ENCODE data around the gene CDYL2.

Gene CDYL2

DNA sequence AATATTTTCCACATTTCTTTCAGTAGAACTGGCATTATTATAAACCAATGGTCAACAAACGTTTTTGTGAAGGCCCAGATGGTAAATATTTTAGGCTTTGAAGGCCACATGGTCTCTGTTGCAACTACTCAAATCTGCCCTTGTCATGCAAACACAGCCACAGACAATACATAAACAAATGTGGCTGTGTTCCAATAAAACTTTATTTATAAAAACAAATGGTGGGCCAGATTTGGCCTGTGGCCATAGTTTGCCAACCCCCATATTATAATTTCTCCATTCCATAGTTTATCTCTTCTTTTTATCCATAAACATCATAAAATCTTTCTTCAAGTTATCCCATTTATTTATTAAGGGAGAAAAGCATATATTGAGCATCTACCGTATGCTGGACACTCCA, 98.8 kb downstream of the CDYL2 start:
- no peaks in the 10 kb centered on the region for H3K79me2 ChIP-seq (ENCODE audit: control insufficient read depth, low read length)
- H4K20me1 ChIP-seq (ENCODE audit: control insufficient read depth, insufficient read depth, low read depth, low read length), result no peaks in the 10 kb centered on the region
- no peaks in the 10 kb centered on the region for H3K9me2 ChIP-seq (replicated peaks; ENCODE audit: control insufficient read depth, low read length)
- H3K9me3 ChIP-seq (ENCODE audit: control insufficient read depth, insufficient read depth, low read length), result peaks cover 6% of the 10 kb centered on the region; the same call in 1 of the 2 replicates
- TF ChIP-seq EZH2phosphoT487 (IDR thresholded peaks at IDR 0.05; ENCODE audit: borderline replicate concordance, low read length), result no peak
- no peak for TF ChIP-seq CTCF (IDR thresholded peaks at IDR 0.05; ENCODE audit: low read depth, low read length, poor library complexity, severe bottlenecking)
- H3K27ac ChIP-seq (ENCODE audit: low read depth, low read length), result no peak overlapping the region
- H3K4me1 ChIP-seq (ENCODE audit: control insufficient read depth, low read length), result peaks cover 9% of the 10 kb centered on the region
- no peak overlapping the region for H3K4me2 ChIP-seq (ENCODE audit: low read length)
- no peaks in the 10 kb centered on the region for H3K36me3 ChIP-seq (ENCODE audit: control insufficient read depth, low read length)
- no peak overlapping the region for H3K4me3 ChIP-seq (ENCODE audit: low read length)
- no peaks in the 10 kb centered on the region for H3F3A ChIP-seq (ENCODE audit: control insufficient read depth, insufficient read depth)
- H3K27me3 ChIP-seq (ENCODE audit: control insufficient read depth, low read length), result no peaks in the 10 kb centered on the region

DNA sequence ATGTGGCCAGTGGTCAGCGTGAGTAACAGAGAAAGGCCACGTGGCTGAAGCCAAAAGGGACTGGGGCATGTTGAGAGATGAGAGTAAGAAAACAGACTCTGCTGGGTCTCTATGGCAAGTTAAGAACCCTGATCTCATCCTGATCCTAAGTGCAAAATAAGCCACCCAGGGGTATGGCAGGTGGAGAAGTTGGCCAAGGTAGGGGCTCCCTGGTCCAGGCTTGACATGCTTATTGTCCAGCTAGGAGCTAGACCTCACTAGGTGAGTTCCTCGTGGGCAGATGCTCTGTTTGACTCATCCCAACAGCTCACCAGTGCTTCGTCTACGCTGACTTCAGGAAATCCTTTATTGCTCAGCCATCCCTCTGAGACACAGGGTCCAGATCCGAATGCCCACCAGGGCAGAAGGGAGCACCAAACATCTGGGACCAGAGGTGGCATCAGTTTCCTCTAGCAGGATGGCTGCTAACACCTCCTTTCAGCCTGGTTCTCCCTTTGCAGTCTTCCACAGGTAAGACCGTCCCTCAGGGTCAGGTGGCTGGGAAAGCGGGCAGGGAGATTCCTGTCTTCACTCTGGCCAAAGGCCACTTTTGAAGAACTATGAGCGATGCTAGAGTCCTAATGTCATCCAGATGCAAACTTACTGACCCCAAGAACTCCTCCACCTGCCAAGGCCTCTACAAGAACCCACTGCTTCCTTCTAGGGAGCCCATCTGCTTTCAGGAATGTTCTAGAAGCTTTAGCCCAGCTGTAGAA, 99.5 kb downstream of the CDYL2 start:
- Histone ChIP-seq H3K79me2 (ENCODE audit: control insufficient read depth, low read length) (no peaks in the 10 kb centered on the region), H3K4me1 (ENCODE audit: control insufficient read depth, low read length) (peaks cover 3% of the 10 kb centered on the region; the same call in 1 of the 2 replicates)

DNA sequence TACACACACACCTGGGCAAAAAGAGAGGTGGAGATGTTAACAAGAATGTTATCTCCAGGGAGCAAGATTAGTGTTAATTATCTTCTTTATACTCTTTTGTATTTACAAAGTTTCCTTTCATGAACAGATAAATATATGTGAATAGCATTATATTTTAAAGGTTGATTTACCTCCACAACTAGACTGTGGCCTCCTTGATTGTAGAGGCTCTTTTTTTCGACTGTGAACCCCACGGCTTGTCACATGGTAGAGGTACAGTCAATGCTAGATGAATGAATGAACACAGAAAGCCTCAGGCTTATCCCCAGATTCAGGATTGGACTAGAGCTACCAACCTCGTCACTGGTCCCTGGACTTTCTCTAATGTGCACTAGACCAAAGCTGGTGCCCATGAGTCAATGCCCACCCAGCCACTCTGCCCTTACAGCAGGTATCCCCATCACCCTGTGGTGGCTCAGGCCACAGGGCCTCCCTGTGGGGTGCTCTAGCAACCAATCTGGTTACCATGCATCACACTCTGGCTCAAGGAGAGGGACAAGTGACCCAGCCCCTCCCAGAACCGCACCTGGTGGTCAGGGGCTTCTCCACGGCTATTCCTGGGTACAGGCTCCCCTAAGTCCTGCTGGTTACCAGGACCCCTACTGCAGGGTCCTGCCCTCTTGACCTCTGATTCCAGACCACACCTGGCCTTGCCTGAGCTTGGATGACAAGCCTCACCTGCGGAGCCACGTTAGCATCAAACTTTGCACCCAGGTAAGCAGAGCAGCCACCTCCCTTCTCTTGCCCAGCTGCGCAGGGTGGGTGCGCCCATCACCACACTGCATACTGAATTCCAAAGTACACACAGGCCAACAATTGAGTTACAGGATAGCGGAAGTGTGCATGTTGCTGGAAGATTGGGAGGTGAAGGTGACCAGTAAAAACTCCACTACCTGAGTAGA, 101.0 kb downstream of the CDYL2 start:
- H3K4me2 ChIP-seq (ENCODE audit: low read length), result no peak overlapping the region
- H3K9me2 ChIP-seq (replicated peaks; ENCODE audit: control insufficient read depth, low read length), result no peaks in the 10 kb centered on the region
- no peaks in the 10 kb centered on the region for H3K4me1 ChIP-seq (ENCODE audit: control insufficient read depth, low read length)
- no peaks in the 10 kb centered on the region for H3K36me3 ChIP-seq (ENCODE audit: control insufficient read depth, low read length)
- H3F3A ChIP-seq (ENCODE audit: control insufficient read depth, insufficient read depth), result no peaks in the 10 kb centered on the region
- H3K9me3 ChIP-seq (ENCODE audit: control insufficient read depth, insufficient read depth, low read length), result peaks cover 6% of the 10 kb centered on the region; the same call in 1 of the 2 replicates
- no peaks in the 10 kb centered on the region for H3K79me2 ChIP-seq (ENCODE audit: control insufficient read depth, low read length)
- no peaks in the 10 kb centered on the region for H4K20me1 ChIP-seq (ENCODE audit: control insufficient read depth, insufficient read depth, low read depth, low read length)
- H3K27ac ChIP-seq (ENCODE audit: low read depth, low read length), result no peak overlapping the region
- no peaks in the 10 kb centered on the region for H3K27me3 ChIP-seq (ENCODE audit: control insufficient read depth, low read length)
- H3K4me3 ChIP-seq (ENCODE audit: low read length), result no peak overlapping the region
- no peak for TF ChIP-seq EZH2phosphoT487 (IDR thresholded peaks at IDR 0.05; ENCODE audit: borderline replicate concordance, low read length)
- TF ChIP-seq CTCF (IDR thresholded peaks at IDR 0.05; ENCODE audit: low read depth, low read length, poor library complexity, severe bottlenecking), result no peak

More for the DNA sequence above, 99.5 kb downstream of the CDYL2 start:
- Histone ChIP-seq H3K4me3 (ENCODE audit: low read length) (no peak overlapping the region), H3K27ac (ENCODE audit: low read depth, low read length) (no peak overlapping the region), H3K27me3 (ENCODE audit: control insufficient read depth, low read length) (no peaks in the 10 kb centered on the region), H3F3A (ENCODE audit: control insufficient read depth, insufficient read depth) (no peaks in the 10 kb centered on the region), H3K4me2 (ENCODE audit: low read length) (no peak overlapping the region), H4K20me1 (ENCODE audit: control insufficient read depth, insufficient read depth, low read depth, low read length) (no peaks in the 10 kb centered on the region), H3K36me3 (ENCODE audit: control insufficient read depth, low read length) (no peaks in the 10 kb centered on the region), H3K9me3 (ENCODE audit: control insufficient read depth, insufficient read depth, low read length) (peaks cover 6% of the 10 kb centered on the region; the same call in 1 of the 2 replicates), H3K9me2 (replicated peaks; ENCODE audit: control insufficient read depth, low read length) (no peaks in the 10 kb centered on the region)
- TF ChIP-seq CTCF (IDR thresholded peaks at IDR 0.05; ENCODE audit: low read depth, low read length, poor library complexity, severe bottlenecking) (no peak), EZH2phosphoT487 (IDR thresholded peaks at IDR 0.05; ENCODE audit: borderline replicate concordance, low read length) (no peak)

Data from DOHH2 (cell line).